GM12878 (cell line): ENCODE data around the gene TKFC.

Source experiments
- EP300 ChIP-seq, 2 experiments: fragments of 150-350 bp in 1 of 2; IDR thresholded peaks; 2 replicates each; pipeline ENCODE4 v1.6.1; 2011 to 2012; ENCODE audit warnings: low read depth in 2 of 2, low read length in 2 of 2, borderline replicate concordance in 1 of 2, improper control_type of control experiment in 1 of 2, inconsistent platforms in 1 of 2; ENCODE audit not compliant: control insufficient read depth in 1 of 2
- JUND ChIP-seq: IDR thresholded peaks from 2 replicates; pipeline ENCODE4 v1.6.1; 2012; ENCODE audit warnings: low read depth, mild to moderate bottlenecking, low read length, improper control_type of control experiment, moderate library complexity
- NRF1 ChIP-seq: conservative IDR thresholded peaks from 2 replicates; pipeline ENCODE4 v1.6.1; 2011; ENCODE audit warnings: mild to moderate bottlenecking, low read depth, low read length, improper control_type of control experiment
- SUPT20H ChIP-seq: IDR thresholded peaks from 2 replicates; pipeline ENCODE4 v1.6.1; 2011; ENCODE audit warnings: low read depth, mild to moderate bottlenecking, low read length, moderate library complexity, borderline replicate concordance; ENCODE audit not compliant: control insufficient read depth
- TF ChIP-seq, protein P1 (sequence below), 3 experiments: IDR thresholded peaks in 2 of 3; conservative IDR thresholded peaks in 1 of 3; 2 replicates each; pipeline ENCODE4 v1.5.1; 2011; ENCODE audit warnings: low read depth in 3 of 3, low read length in 3 of 3, mild to moderate bottlenecking in 3 of 3, control low read depth in 2 of 3, moderate library complexity in 2 of 3, inconsistent platforms in 1 of 3, mixed read lengths in 1 of 3; ENCODE audit not compliant: control insufficient read depth in 2 of 3, insufficient read depth in 1 of 3; ENCODE audit errors: extremely low read depth in 1 of 3

DNA sequence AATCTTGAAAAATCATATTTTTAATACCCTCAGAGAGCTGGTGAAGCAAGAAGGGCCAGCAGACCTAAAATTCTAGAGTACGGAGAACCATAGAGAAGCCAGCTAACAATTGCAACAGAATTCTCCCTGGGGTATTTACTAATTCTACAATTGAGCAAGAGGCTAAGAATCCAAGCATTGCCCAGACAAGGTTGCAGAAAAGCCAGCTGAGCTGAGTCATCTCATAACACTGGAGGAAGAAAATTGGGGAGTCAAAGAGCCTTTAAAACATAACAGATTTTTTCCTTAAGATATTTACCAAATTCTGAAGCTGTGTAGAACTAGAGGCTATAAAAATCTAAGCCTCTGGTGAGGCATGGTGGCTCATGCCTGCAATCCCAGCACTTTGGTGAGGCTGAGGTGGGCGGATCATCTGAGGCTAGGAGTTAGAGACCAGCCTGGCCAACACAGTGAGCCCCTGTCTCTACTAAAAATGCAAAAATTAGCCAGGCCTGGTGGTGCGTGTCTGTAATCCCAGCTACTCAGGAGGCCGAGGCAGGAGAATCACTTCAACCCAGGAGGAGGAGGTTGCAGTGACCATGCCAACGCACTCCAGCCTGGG is 45.8 kb downstream of the TKFC start:
- TF ChIP-seq SUPT20H (no peak), EP300 (IDR thresholded peaks at IDR 0.05; ENCODE audit: borderline replicate concordance in 1 of 2, control insufficient read depth in 1 of 2, low read depth in 2 of 2, low read length in 2 of 2) (no peak), NRF1 (no peak), JUND (no peak)
- TF ChIP-seq, protein P1, sequence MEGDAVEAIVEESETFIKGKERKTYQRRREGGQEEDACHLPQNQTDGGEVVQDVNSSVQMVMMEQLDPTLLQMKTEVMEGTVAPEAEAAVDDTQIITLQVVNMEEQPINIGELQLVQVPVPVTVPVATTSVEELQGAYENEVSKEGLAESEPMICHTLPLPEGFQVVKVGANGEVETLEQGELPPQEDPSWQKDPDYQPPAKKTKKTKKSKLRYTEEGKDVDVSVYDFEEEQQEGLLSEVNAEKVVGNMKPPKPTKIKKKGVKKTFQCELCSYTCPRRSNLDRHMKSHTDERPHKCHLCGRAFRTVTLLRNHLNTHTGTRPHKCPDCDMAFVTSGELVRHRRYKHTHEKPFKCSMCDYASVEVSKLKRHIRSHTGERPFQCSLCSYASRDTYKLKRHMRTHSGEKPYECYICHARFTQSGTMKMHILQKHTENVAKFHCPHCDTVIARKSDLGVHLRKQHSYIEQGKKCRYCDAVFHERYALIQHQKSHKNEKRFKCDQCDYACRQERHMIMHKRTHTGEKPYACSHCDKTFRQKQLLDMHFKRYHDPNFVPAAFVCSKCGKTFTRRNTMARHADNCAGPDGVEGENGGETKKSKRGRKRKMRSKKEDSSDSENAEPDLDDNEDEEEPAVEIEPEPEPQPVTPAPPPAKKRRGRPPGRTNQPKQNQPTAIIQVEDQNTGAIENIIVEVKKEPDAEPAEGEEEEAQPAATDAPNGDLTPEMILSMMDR (IDR thresholded peaks at IDR 0.05 in 2 of 3, conservative IDR thresholded peaks at IDR 0.05 in 1 of 3; ENCODE audit: control insufficient read depth in 2 of 3, extremely low read depth in 1 of 3, insufficient read depth in 1 of 3, low read depth in 3 of 3, low read length in 3 of 3), result no peak
